ENCODE results near the gene CHKB.

The CHKB gene

DNA sequence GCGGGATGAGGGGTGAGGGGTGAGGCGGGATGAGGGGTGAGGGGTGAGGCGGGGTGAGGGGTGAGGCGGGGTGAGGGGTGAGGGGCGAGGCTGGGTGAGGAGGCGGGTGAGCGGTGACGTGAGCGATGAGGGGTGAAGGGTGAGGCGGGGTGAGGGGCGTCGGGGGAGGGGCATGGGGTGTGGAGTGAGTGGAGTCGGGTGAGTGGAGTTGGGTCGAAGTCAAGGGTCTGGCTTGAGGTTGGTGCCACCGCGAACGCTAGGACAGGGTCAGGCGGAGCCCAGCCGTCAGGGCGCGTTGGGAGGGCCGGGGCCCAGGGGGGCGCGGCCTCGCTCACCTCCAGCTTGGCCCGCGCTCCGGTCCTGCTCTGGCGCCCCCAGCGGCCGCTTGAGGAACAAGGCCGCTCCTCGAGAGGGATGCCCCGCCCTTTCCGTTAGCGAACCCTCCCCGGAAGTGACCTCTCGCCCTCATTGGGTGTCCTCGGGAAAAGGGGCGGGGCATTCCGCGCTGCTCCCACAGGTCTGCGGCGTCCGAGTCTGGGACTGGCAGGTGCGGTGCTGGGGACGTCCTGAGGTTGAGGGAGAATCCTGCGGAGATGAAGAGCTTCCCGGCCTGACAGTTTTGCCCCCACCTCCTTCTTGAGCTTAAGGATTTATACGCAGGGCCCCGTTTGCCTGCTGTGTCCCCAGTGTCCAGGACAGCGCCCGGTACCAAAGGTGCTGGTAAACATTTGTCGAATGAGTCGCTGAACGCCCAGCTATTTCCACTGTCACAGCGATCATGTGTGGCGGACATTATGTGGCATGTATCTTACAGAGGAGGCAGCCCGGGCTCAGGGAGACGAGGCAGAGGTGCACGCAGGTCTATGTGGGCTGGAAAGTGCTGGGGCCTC is 19.9 kb downstream of the CHKB start, which contains the start of gene SYCE3:
SYCE3 (minus strand) TSS at position 397 of the 890 bp plus-strand sequence. CDS start 6,514 bp downstream, outside the sequence.
- TF ChIP-seq, protein P1, sequence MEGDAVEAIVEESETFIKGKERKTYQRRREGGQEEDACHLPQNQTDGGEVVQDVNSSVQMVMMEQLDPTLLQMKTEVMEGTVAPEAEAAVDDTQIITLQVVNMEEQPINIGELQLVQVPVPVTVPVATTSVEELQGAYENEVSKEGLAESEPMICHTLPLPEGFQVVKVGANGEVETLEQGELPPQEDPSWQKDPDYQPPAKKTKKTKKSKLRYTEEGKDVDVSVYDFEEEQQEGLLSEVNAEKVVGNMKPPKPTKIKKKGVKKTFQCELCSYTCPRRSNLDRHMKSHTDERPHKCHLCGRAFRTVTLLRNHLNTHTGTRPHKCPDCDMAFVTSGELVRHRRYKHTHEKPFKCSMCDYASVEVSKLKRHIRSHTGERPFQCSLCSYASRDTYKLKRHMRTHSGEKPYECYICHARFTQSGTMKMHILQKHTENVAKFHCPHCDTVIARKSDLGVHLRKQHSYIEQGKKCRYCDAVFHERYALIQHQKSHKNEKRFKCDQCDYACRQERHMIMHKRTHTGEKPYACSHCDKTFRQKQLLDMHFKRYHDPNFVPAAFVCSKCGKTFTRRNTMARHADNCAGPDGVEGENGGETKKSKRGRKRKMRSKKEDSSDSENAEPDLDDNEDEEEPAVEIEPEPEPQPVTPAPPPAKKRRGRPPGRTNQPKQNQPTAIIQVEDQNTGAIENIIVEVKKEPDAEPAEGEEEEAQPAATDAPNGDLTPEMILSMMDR (IDR thresholded peaks at IDR 0.05), result peak; percentile 93

DNA sequence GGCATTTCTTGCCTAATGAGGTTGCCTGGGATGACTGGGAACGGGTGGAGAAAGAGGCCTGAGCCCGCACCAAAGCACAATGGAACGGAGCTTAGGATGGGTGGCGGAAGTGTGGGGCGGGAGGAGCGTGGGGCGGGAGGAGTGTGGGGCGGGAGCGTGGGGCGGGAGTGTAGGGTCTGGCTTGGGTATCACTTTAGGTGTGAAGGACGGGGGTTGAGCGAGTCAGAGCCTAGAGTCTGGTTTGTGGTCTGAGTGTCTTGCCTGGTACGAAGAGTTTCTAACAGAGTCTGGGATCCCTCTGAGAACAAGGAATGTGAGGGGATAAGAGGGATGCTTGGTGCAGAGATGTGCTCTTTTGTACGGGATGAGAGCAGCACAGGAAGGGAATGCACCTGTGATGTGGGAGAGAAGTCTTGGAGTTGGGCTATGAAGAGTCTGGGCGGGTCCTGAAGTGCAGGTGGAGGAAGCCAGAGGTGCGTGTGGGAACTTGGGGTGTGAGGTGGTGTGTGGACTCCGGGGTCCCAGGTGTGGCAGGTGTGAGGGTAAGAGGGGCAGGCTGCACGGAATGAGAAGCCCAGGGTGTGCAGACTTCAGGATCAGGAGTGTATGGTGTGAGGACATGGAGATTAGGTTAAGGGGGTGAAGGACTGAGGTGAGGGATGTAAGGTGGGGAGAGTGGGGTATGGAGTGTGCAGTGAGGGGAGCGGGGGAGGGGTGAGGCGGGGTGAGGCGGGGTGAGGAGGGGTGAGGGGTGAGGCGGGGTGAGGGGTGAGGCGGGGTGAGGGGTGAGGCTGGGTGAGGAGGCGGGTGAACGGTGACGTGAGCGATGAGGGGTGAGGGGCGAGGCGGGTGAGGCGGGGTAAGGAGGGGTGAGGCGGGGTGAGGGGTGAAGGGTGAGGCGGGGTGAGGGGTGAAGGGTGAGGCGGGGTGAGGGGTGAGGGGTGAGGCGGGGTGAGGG is 21.0 kb downstream of the CHKB start:
- TF ChIP-seq, protein P1 (IDR thresholded peaks at IDR 0.05), result no peak

DNA sequence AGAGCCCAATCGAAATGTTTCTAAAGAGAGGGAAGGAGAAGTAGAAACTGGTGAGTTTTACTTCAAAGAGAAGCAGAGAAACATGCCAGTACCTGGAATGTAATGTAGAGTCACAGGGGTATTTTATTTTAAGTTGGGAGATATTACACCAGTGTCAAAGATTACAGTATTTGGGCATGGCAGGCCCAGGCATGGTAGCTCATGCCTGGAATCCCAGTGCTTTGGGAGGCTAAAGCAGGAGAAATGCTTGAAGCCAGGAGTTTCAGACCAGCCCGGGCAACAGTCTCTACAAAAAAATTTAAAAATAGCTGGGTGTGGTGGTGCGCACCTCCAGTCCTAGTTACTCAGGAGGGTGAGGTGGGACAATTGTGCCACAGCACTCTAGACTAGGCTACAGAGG is 22.6 kb downstream of the CHKB start:
- TF ChIP-seq, protein P1 (IDR thresholded peaks at IDR 0.05), result no peak

DNA sequence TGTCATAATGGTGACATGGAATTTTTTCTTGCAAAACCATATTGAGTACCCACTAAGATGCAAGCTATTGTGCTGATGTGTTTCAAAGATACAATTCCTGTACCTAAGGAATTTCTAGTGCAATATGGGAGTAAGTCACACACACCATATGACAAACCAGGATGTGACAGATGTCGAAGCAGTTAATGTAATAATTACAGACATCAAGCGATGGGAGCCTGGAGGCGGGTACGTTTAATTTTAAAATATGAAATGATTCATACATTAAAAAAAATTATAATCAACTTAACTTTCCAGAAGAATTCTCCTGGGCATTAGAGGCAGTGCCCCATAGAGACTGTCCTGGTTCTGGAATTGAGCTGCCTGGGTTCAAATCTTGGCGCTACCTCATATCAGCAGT is 25.9 kb downstream of the CHKB start:
- TF ChIP-seq, protein P1 (IDR thresholded peaks at IDR 0.05), result no peak

DNA sequence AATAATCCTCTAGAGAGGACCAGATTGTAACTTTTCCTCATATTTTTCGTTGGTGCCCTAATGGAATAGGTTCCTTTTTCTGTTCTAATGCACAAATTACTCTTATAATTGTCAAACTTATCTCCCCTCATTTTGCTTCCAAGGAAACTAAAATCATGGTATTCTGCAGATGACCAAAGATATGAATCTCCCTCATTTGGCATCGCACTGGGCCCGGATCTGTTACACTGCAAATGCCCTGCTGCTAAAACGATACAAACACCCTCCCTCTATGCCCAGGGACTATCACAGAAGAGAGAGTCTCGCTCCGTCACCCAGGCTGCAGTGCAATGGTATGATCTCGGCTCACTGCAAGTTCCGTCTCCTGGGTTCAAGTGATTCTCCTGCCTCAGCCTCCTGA is 29.3 kb downstream of the CHKB start:
- TF ChIP-seq, protein P1 (IDR thresholded peaks at IDR 0.05), result no peak

DNA sequence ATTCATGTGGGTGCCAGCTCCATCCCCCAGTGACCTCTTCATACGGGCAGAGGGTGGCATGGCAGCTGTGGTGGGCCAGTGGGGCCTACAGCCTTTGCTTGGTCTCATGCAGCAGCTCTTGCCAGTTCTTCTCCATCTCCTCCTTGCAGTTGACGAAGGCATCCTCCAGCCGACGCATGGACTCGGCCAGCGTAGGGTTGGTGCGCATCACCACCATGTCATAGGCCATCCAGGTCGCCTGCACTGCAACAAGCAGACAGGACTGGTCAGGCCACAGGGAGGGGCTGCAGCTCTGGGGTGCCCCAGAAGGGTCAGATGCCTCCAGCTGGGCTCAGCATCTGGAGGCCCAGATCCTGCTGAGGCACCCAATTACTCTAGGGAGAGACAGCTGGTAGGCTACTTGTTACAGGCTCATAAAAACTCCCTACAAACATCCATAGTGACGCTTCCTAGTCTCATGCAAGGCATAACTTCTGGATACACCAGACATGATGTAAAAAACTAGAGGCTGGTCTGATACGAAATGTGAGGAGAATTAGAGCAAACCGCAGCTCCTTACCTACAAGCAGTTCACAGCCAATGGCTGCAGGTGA is 31.4 kb downstream of the CHKB start:
- TF ChIP-seq, protein P1 (IDR thresholded peaks at IDR 0.05), result no peak

DNA sequence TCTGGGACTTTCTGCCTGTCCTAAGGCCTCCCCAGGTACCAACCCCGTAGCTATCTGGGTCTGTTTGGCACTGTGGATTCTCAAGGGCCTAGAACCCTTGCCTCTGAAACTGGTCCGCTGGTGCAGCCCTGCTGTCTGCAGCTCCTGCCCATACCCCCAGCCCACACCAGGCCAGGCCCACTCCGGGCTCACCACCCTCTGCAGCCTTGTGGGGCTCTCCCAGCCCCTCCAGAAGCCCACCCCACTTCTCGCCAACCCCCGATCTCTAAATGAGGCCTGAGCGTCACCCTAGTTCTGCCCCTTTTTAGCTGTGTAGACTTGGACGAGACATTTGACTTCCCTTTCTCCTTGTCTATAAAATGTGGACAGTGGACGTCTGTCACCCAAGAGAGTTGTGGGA is 32.3 kb downstream of the CHKB start:
- TF ChIP-seq, protein P1 (IDR thresholded peaks at IDR 0.05), result no peak

All from LNCAP (cell line).